WTC11 (cell line): ENCODE data around the gene ATAD2B. TPM values are rescaled to one million over a fixed set of nuclear protein-coding genes. Genes with fewer than 3 reads are reported as not detected.

ENCODE experiments used
- ATAC-seq: fragments of 200-7000 bp; cut with Tn5 transposase; 2 replicates; pipeline ENCODE4 v1.10.0; 2021; ENCODE audit warnings: mild to moderate bottlenecking, moderate library complexity
- CTCF ChIA-PET: fragments of 300-600 bp; sonication (Branson Sonifier 250); formaldehyde crosslinking; loops from one replicate; lab custom pipeline; 2021; ENCODE audit warnings: antibody characterized with exemption; lab: Charles Lee
- POLR2A ChIA-PET: fragments of 350-600 bp; sonication (Branson Sonifier 250); formaldehyde crosslinking; loops from one replicate; lab custom pipeline; 2021; ENCODE audit warnings: antibody characterized with exemption; lab: Charles Lee
- DNase-seq: peaks from one replicate; pipeline ENCODE4 v3.0.0; 2021; ENCODE audit warnings: low spot score
- H3K27ac Mint-ChIP-seq: 2 replicates; pipeline ENCODE4 v1.8.0; 2021; ENCODE audit warnings: mixed read lengths
- H3K27me3 Mint-ChIP-seq: 2 replicates; pipeline ENCODE4 v1.8.0; 2021; ENCODE audit warnings: low read depth, mild to moderate bottlenecking, moderate library complexity, mixed read lengths
- H3K36me3 Mint-ChIP-seq: 2 replicates; pipeline ENCODE4 v1.8.0; 2021; ENCODE audit warnings: mixed read lengths
- H3K4me1 Mint-ChIP-seq: 2 replicates; pipeline ENCODE4 v1.8.0; 2022; ENCODE audit warnings: mixed read lengths
- H3K4me3 Mint-ChIP-seq: 2 replicates; pipeline ENCODE4 v1.8.0; 2021; ENCODE audit warnings: mild to moderate bottlenecking, moderate library complexity, mixed read lengths
- H3K9me3 Mint-ChIP-seq: 2 replicates; pipeline ENCODE4 v1.8.0; 2021; ENCODE audit warnings: mixed read lengths
- ATF1 ChIP-seq: sonication (generic); formaldehyde crosslinking; IDR thresholded peaks from 2 replicates; pipeline ENCODE4 v1.8.1; 2023; ENCODE audit warnings: mild to moderate bottlenecking, moderate library complexity, missing genetic modification reagents
- ESRRA ChIP-seq: sonication (generic); formaldehyde crosslinking; IDR thresholded peaks from 2 replicates; pipeline ENCODE4 v1.8.1; 2022; ENCODE audit warnings: mild to moderate bottlenecking, missing genetic modification reagents, borderline replicate concordance
- ETV6 ChIP-seq: sonication (generic); formaldehyde crosslinking; IDR thresholded peaks from 2 replicates; pipeline ENCODE4 v1.8.1; 2022; ENCODE audit warnings: mild to moderate bottlenecking, missing genetic modification reagents
- FOXK1 ChIP-seq: sonication (generic); formaldehyde crosslinking; IDR thresholded peaks from 2 replicates; pipeline ENCODE4 v1.8.0; 2022; ENCODE audit warnings: mild to moderate bottlenecking, moderate library complexity, missing genetic modification reagents
- GABPB1 ChIP-seq: sonication (generic); formaldehyde crosslinking; IDR thresholded peaks from 2 replicates; pipeline ENCODE4 v1.8.1; 2023; ENCODE audit warnings: mild to moderate bottlenecking, missing genetic modification reagents
- GRHL2 ChIP-seq: fragments of 250-450 bp; sonication (Bioruptor Pico); IDR thresholded peaks from 2 replicates; pipeline ENCODE4 v1.8.0; 2022; ENCODE audit warnings: mild to moderate bottlenecking, moderate library complexity; ENCODE audit not compliant: insufficient replicate concordance, severe bottlenecking
- HMGA2 ChIP-seq: fragments of 250-450 bp; sonication (Bioruptor Pico); IDR thresholded peaks from 2 replicates; pipeline ENCODE4 v1.4.0; 2021; ENCODE audit warnings: mild to moderate bottlenecking, moderate library complexity
- MYBL2 ChIP-seq: sonication (generic); formaldehyde crosslinking; IDR thresholded peaks from 2 replicates; pipeline ENCODE4 v1.8.1; 2023; ENCODE audit warnings: mild to moderate bottlenecking, moderate library complexity, missing genetic modification reagents
- NFYB ChIP-seq: sonication (generic); formaldehyde crosslinking; conservative IDR thresholded peaks from 2 replicates; pipeline ENCODE4 v1.8.0; 2022; ENCODE audit warnings: low read depth, missing genetic modification reagents
- OVOL2 ChIP-seq: fragments of 250-450 bp; sonication (Bioruptor Pico); IDR thresholded peaks from 2 replicates; pipeline ENCODE4 v1.9.0; 2021; ENCODE audit warnings: mild to moderate bottlenecking, borderline replicate concordance
- RELA ChIP-seq: sonication (generic); formaldehyde crosslinking; IDR thresholded peaks from 2 replicates; pipeline ENCODE4 v1.8.1; 2022; ENCODE audit warnings: missing genetic modification reagents, mild to moderate bottlenecking, borderline replicate concordance
- SMAD3 ChIP-seq: sonication (generic); formaldehyde crosslinking; IDR thresholded peaks from 2 replicates; pipeline ENCODE4 v1.8.0; 2022; ENCODE audit warnings: missing genetic modification reagents, mild to moderate bottlenecking, borderline replicate concordance
- TP53 ChIP-seq: sonication (generic); formaldehyde crosslinking; IDR thresholded peaks from 2 replicates; pipeline ENCODE4 v1.8.1; 2023; ENCODE audit warnings: mild to moderate bottlenecking, missing genetic modification reagents
- ZBTB21 ChIP-seq: sonication (generic); formaldehyde crosslinking; IDR thresholded peaks from 2 replicates; pipeline ENCODE4 v1.8.1; 2023; ENCODE audit warnings: mild to moderate bottlenecking, missing genetic modification reagents, borderline replicate concordance
- ZNF219 ChIP-seq: sonication (generic); formaldehyde crosslinking; IDR thresholded peaks from 2 replicates; pipeline ENCODE4 v1.8.0; 2023; ENCODE audit warnings: missing genetic modification reagents, mild to moderate bottlenecking, borderline replicate concordance
- ZNF263 ChIP-seq: sonication (generic); formaldehyde crosslinking; IDR thresholded peaks from 2 replicates; pipeline ENCODE4 v1.8.1; 2022; ENCODE audit warnings: low read depth, mild to moderate bottlenecking, moderate library complexity, missing genetic modification reagents
- ZNF317 ChIP-seq: sonication (generic); formaldehyde crosslinking; IDR thresholded peaks from 2 replicates; pipeline ENCODE4 v1.8.1; 2023; ENCODE audit warnings: low read depth, mild to moderate bottlenecking, moderate library complexity, missing genetic modification reagents, borderline replicate concordance
- total RNA-seq: library from RNA; stranded (reverse); gene quantifications from 3 replicates; pipeline ENCODE4 v1.2.3, GENCODE V29; 2021
- TF ChIP-seq, protein P1 (sequence below): sonication (generic); formaldehyde crosslinking; IDR thresholded peaks from 2 replicates; pipeline ENCODE4 v1.8.1; 2023; ENCODE audit warnings: mild to moderate bottlenecking, moderate library complexity, missing genetic modification reagents
- TF ChIP-seq, protein P2 (sequence below): fragments of 200-600 bp; IDR thresholded peaks from 2 replicates; pipeline ENCODE4 v1.8.0; 2022; ENCODE audit warnings: antibody characterized with exemption
- TF ChIP-seq, protein P3 (sequence below): sonication (generic); formaldehyde crosslinking; IDR thresholded peaks from 2 replicates; pipeline ENCODE4 v1.8.1; 2022; ENCODE audit warnings: low read depth, missing genetic modification reagents, borderline replicate concordance
- TF ChIP-seq, protein P4 (sequence below): sonication (generic); formaldehyde crosslinking; IDR thresholded peaks from 2 replicates; pipeline ENCODE4 v1.8.0; 2022; ENCODE audit warnings: mild to moderate bottlenecking, missing genetic modification reagents
- TF ChIP-seq, protein P5 (sequence below): fragments of 250-450 bp; sonication (Bioruptor Pico); IDR thresholded peaks from 2 replicates; pipeline ENCODE4 v2.1.2; 2022; ENCODE audit warnings: mild to moderate bottlenecking, moderate library complexity
- TF ChIP-seq, protein P6 (sequence below): sonication (generic); formaldehyde crosslinking; IDR thresholded peaks from 2 replicates; pipeline ENCODE4 v1.8.1; 2023; ENCODE audit warnings: mild to moderate bottlenecking, missing genetic modification reagents
- TF ChIP-seq, protein P7 (sequence below): sonication (generic); formaldehyde crosslinking; IDR thresholded peaks from 2 replicates; pipeline ENCODE4 v1.8.1; 2023; ENCODE audit warnings: mild to moderate bottlenecking, missing genetic modification reagents

ATAD2B gene
- total RNA-seq, 1 experiment from 2014 or later, result 21.5 TPM

DNA sequence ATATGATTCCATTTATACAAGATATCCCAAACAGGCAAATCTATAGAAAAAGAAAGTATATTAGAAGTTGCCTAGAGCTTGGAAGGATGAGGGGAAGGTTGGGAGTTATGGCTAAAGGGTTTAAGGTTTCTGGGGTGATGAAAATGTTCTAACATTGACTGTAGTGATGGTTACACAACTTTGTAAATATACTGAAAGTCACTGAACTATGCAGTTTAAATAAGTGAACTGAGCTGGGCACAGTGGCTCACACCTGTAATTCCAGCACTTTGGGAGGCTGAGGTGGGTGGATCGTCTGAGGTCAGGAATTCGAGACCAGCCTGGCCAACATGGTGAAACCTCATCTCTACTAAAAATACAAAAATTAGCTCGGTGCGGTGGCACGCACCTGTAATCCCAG lies 91.5 kb downstream of the ATAD2B start:
- no peak for ATAC-seq
- H3K27ac Mint-ChIP-seq, result peak overlapping the region; percentile 45; the same call in 1 of the 2 replicates
- H3K36me3 Mint-ChIP-seq, result peaks cover 27% of the 10 kb centered on the region
- DNase-seq, result no peak
- H3K9me3 Mint-ChIP-seq, result peaks cover 20% of the 10 kb centered on the region
- no peaks in the 10 kb centered on the region for H3K27me3 Mint-ChIP-seq
- TF ChIP-seq ATF1 (CRISPR knock-in tag) (no peak), ZNF219 (CRISPR knock-in tag) (no peak), ETV6 (CRISPR knock-in tag) (no peak), TP53 (CRISPR knock-in tag) (no peak), GRHL2 (CRISPR knock-in tag) (no peak), OVOL2 (no peak), NFYB (CRISPR knock-in tag) (no peak), MYBL2 (CRISPR knock-in tag) (no peak), FOXK1 (CRISPR knock-in tag) (no peak)
- TF ChIP-seq, protein P1, sequence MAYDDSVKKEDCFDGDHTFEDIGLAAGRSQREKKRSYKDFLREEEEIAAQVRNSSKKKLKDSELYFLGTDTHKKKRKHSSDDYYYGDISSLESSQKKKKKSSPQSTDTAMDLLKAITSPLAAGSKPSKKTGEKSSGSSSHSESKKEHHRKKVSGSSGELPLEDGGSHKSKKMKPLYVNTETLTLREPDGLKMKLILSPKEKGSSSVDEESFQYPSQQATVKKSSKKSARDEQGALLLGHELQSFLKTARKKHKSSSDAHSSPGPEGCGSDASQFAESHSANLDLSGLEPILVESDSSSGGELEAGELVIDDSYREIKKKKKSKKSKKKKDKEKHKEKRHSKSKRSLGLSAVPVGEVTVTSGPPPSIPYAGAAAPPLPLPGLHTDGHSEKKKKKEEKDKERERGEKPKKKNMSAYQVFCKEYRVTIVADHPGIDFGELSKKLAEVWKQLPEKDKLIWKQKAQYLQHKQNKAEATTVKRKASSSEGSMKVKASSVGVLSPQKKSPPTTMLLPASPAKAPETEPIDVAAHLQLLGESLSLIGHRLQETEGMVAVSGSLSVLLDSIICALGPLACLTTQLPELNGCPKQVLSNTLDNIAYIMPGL (CRISPR knock-in tag), result no peak
- TF ChIP-seq, protein P2, sequence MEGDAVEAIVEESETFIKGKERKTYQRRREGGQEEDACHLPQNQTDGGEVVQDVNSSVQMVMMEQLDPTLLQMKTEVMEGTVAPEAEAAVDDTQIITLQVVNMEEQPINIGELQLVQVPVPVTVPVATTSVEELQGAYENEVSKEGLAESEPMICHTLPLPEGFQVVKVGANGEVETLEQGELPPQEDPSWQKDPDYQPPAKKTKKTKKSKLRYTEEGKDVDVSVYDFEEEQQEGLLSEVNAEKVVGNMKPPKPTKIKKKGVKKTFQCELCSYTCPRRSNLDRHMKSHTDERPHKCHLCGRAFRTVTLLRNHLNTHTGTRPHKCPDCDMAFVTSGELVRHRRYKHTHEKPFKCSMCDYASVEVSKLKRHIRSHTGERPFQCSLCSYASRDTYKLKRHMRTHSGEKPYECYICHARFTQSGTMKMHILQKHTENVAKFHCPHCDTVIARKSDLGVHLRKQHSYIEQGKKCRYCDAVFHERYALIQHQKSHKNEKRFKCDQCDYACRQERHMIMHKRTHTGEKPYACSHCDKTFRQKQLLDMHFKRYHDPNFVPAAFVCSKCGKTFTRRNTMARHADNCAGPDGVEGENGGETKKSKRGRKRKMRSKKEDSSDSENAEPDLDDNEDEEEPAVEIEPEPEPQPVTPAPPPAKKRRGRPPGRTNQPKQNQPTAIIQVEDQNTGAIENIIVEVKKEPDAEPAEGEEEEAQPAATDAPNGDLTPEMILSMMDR, result no peak
- TF ChIP-seq, protein P3, sequence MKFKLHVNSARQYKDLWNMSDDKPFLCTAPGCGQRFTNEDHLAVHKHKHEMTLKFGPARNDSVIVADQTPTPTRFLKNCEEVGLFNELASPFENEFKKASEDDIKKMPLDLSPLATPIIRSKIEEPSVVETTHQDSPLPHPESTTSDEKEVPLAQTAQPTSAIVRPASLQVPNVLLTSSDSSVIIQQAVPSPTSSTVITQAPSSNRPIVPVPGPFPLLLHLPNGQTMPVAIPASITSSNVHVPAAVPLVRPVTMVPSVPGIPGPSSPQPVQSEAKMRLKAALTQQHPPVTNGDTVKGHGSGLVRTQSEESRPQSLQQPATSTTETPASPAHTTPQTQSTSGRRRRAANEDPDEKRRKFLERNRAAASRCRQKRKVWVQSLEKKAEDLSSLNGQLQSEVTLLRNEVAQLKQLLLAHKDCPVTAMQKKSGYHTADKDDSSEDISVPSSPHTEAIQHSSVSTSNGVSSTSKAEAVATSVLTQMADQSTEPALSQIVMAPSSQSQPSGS (CRISPR knock-in tag), result no peak
- TF ChIP-seq, protein P4, sequence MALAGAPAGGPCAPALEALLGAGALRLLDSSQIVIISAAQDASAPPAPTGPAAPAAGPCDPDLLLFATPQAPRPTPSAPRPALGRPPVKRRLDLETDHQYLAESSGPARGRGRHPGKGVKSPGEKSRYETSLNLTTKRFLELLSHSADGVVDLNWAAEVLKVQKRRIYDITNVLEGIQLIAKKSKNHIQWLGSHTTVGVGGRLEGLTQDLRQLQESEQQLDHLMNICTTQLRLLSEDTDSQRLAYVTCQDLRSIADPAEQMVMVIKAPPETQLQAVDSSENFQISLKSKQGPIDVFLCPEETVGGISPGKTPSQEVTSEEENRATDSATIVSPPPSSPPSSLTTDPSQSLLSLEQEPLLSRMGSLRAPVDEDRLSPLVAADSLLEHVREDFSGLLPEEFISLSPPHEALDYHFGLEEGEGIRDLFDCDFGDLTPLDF (CRISPR knock-in tag), result no peak
- TF ChIP-seq, all 79 proteins: peak for 0
- H3K4me1 Mint-ChIP-seq, result no peaks in the 10 kb centered on the region
- POLR2A ChIA-PET, result interaction anchor here (1.3 kb wide), 1 partner anchor 91 kb away, joined by 4 read pairs; the partner anchor contains the start of gene ATAD2B
- no peak overlapping the region for H3K4me3 Mint-ChIP-seq
- CTCF ChIA-PET, result interaction anchor here (2.2 kb wide), 1 partner anchor 11 kb away, joined by 14 read pairs; no protein-coding TSS in a partner anchor

DNA sequence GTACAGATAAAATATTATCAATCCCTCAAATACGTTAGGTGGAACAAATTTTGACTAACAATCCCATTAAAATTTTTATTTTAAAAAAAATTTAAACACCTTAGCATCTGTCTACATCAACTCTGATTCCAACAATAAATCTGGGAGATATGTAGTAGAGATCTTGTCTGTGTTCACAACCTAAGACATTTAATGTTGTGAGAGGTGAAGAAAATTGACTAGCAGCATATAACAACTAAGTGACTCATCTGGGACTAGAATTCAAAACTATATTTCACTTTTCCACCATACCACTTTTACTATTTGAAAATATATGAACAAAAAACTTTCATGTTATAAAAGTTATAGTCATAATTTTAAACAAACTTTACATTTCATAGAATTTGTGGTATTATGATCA lies 97.9 kb downstream of the ATAD2B start:
- H3K36me3 Mint-ChIP-seq, result no peaks in the 10 kb centered on the region
- H3K4me1 Mint-ChIP-seq, result no peaks in the 10 kb centered on the region
- DNase-seq, result no peak
- H3K27me3 Mint-ChIP-seq, result no peaks in the 10 kb centered on the region
- ATAC-seq, result no peak
- H3K4me3 Mint-ChIP-seq, result no peak overlapping the region
- ChIA-PET CTCF (no interaction called here), POLR2A (interaction anchor here (0.6 kb wide), 1 partner anchor 111 kb away, joined by 4 read pairs; no protein-coding TSS in a partner anchor)
- H3K27ac Mint-ChIP-seq, result no peak overlapping the region
- H3K9me3 Mint-ChIP-seq, result no peaks in the 10 kb centered on the region
- TF ChIP-seq GABPB1 (CRISPR knock-in tag) (no peak), HMGA2 (CRISPR knock-in tag) (no peak), ZNF263 (CRISPR knock-in tag) (no peak), OVOL2 (no peak), SMAD3 (CRISPR knock-in tag) (no peak), ZBTB21 (CRISPR knock-in tag) (no peak), ESRRA (CRISPR knock-in tag) (no peak), RELA (CRISPR knock-in tag) (no peak), ATF1 (CRISPR knock-in tag) (no peak), ZNF317 (no peak)
- TF ChIP-seq, protein P5, sequence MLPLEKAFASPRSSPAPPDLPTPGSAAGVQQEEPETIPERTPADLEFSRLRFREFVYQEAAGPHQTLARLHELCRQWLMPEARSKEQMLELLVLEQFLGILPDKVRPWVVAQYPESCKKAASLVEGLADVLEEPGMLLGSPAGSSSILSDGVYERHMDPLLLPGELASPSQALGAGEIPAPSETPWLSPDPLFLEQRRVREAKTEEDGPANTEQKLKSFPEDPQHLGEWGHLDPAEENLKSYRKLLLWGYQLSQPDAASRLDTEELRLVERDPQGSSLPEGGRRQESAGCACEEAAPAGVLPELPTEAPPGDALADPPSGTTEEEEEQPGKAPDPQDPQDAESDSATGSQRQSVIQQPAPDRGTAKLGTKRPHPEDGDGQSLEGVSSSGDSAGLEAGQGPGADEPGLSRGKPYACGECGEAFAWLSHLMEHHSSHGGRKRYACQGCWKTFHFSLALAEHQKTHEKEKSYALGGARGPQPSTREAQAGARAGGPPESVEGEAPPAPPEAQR (CRISPR knock-in tag), result no peak
- TF ChIP-seq, protein P6, sequence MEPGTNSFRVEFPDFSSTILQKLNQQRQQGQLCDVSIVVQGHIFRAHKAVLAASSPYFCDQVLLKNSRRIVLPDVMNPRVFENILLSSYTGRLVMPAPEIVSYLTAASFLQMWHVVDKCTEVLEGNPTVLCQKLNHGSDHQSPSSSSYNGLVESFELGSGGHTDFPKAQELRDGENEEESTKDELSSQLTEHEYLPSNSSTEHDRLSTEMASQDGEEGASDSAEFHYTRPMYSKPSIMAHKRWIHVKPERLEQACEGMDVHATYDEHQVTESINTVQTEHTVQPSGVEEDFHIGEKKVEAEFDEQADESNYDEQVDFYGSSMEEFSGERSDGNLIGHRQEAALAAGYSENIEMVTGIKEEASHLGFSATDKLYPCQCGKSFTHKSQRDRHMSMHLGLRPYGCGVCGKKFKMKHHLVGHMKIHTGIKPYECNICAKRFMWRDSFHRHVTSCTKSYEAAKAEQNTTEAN, result no peak
- TF ChIP-seq, protein P7, sequence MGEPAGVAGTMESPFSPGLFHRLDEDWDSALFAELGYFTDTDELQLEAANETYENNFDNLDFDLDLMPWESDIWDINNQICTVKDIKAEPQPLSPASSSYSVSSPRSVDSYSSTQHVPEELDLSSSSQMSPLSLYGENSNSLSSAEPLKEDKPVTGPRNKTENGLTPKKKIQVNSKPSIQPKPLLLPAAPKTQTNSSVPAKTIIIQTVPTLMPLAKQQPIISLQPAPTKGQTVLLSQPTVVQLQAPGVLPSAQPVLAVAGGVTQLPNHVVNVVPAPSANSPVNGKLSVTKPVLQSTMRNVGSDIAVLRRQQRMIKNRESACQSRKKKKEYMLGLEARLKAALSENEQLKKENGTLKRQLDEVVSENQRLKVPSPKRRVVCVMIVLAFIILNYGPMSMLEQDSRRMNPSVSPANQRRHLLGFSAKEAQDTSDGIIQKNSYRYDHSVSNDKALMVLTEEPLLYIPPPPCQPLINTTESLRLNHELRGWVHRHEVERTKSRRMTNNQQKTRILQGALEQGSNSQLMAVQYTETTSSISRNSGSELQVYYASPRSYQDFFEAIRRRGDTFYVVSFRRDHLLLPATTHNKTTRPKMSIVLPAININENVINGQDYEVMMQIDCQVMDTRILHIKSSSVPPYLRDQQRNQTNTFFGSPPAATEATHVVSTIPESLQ, result no peak
